Gastrocnemius medialis (tissue), 4 donors: ENCODE measurements around the gene LIN52. TPM values are rescaled to one million over a fixed set of nuclear protein-coding genes. Genes with fewer than 3 reads are reported as not detected.

Experiments used
- ATAC-seq, 2 donors: fragments of 150-250 bp; one replicate each; pipeline ENCODE4 v1.9.1; 2016
- DNase-seq, 2 donors: peaks; one replicate each; pipeline ENCODE4 v3.0.0-alpha.2; 2019
- H3K27ac ChIP-seq, 4 donors: fragments of 200-600 bp; sonication (generic); 1 replicate in 1 of 4; 2 replicates in 3 of 4; pipeline ENCODE4 v1.5.1; 2016 to 2018; ENCODE audit warnings: mild to moderate bottlenecking in 2 of 4, moderate library complexity in 1 of 4
- H3K27me3 ChIP-seq, 3 donors: fragments of 200-600 bp; sonication (generic) in 2 of 3; 1 replicate in 1 of 3; 2 replicates in 2 of 3; pipeline versions ENCODE4 v1.5.1 to v1.6.0; 2016 to 2019; ENCODE audit warnings: mild to moderate bottlenecking in 1 of 3, moderate library complexity in 1 of 3
- H3K36me3 ChIP-seq, 2 donors: fragments of 200-600 bp; sonication (generic) in 1 of 2; one replicate each; pipeline ENCODE4 v1.5.1; 2017 to 2018
- H3K4me1 ChIP-seq, 2 donors: fragments of 200-600 bp; sonication (generic) in 1 of 2; one replicate each; pipeline ENCODE4 v1.5.1; 2016 to 2017; ENCODE audit warnings: mild to moderate bottlenecking in 2 of 2
- H3K4me3 ChIP-seq, 4 donors: fragments of 200-600 bp; sonication (generic) in 3 of 4; 1 replicate in 1 of 4; 2 replicates in 3 of 4; pipeline ENCODE4 v1.5.1; 2016 to 2019; ENCODE audit warnings: mild to moderate bottlenecking in 2 of 4
- H3K9me3 ChIP-seq, 3 donors: fragments of 200-600 bp; sonication (generic) in 2 of 3; 1 replicate in 1 of 3; 2 replicates in 2 of 3; pipeline ENCODE4 v1.5.1; 2016 to 2019
- CTCF ChIP-seq, 5 experiments: fragments of 450-650 bp in 3 of 5; fragments of 200-600 bp in 2 of 5; sonication (generic) in 2 of 5; IDR thresholded peaks in 4 of 5; conservative IDR thresholded peaks in 1 of 5; 1 replicate in 4 of 5; 2 replicates in 1 of 5; pipeline ENCODE4 v1.5.1; 2016 to 2019; ENCODE audit warnings: antibody characterized with exemption in 5 of 5, mild to moderate bottlenecking in 3 of 5, moderate library complexity in 3 of 5
- POLR2A ChIP-seq, 2 donors: fragments of 450-650 bp; IDR thresholded peaks; one replicate each; pipeline ENCODE4 v1.6.1; 2017; ENCODE audit warnings: antibody characterized with exemption in 2 of 2, mild to moderate bottlenecking in 2 of 2, moderate library complexity in 2 of 2
- in situ Hi-C, 4 donors: fragments of 200-750 bp; cut with MboI; loops; one replicate each; pipeline versions ENCODE4 v1.15.0 to v1.8.0; 2017; ENCODE audit warnings: low sequenced_read_pairs in 4 of 4
- intact Hi-C: fragments of 100-400 bp; cut with DNase I; formaldehyde crosslinking; loops from one replicate; pipeline ENCODE4 v1.15.1; 2023; ENCODE audit warnings: low total_unique reads
- total RNA-seq, 4 donors: library from RNA; depleted of rRNA; stranded (reverse); fragments of >200 nt; gene quantifications; one replicate each; pipeline versions ENCODE4 v1.1.0 to v1.2.3, GENCODE V29; 2016

The LIN52 gene
- total RNA-seq, 4 donors from 2014 or later, result 3.4 to 5.6 (median 4.3) TPM

GRCh38 chr14:74144789-74145188 lies 60.0 kb downstream of the LIN52 start:
- in situ Hi-C loops, result no loop called here
- no peak for TF ChIP-seq CTCF (IDR thresholded peaks at IDR 0.05 in 4 of 5, conservative IDR thresholded peaks at IDR 0.05 in 1 of 5)
- no peaks in the 10 kb centered on the region for H3K9me3 ChIP-seq
- no peak for ATAC-seq
- H3K4me3 ChIP-seq, result no peak overlapping the region
- intact Hi-C loops, result no loop called here
- peaks cover 14 to 30% of the 10 kb centered on the region in 2 donors for H3K4me1 ChIP-seq
- DNase-seq, result no peak
- no peak overlapping the region for H3K27ac ChIP-seq
- no peaks in the 10 kb centered on the region for H3K27me3 ChIP-seq
- no peaks in the 10 kb centered on the region for H3K36me3 ChIP-seq

GRCh38 chr14:74147571-74147970 lies 62.8 kb downstream of the LIN52 start:
- DNase-seq, result no peak
- Histone ChIP-seq H3K36me3 (no peaks in the 10 kb centered on the region), H3K27ac (no peak overlapping the region), H3K27me3 (no peaks in the 10 kb centered on the region), H3K4me3 (no peak overlapping the region), H3K4me1 (peaks cover 0 to 4% of the 10 kb centered on the region in 2 donors), H3K9me3 (no peaks in the 10 kb centered on the region)
- intact Hi-C loops (no loop called here), in situ Hi-C loops (no loop called here)
- ATAC-seq, result no peak
- TF ChIP-seq CTCF (IDR thresholded peaks at IDR 0.05 in 4 of 5, conservative IDR thresholded peaks at IDR 0.05 in 1 of 5), result no peak
- TF ChIP-seq POLR2A (IDR thresholded peaks at IDR 0.05), result no peak

GRCh38 chr14:74148705-74149104 lies 63.9 kb downstream of the LIN52 start:
- TF ChIP-seq POLR2A (IDR thresholded peaks at IDR 0.05) (no peak), CTCF (IDR thresholded peaks at IDR 0.05 in 4 of 5, conservative IDR thresholded peaks at IDR 0.05 in 1 of 5) (no peak)
- ATAC-seq (no peak), DNase-seq (no peak)
- Histone ChIP-seq H3K4me1 (no peaks in the 10 kb centered on the region), H3K27ac (no peak overlapping the region), H3K9me3 (no peaks in the 10 kb centered on the region), H3K4me3 (no peak overlapping the region), H3K36me3 (no peaks in the 10 kb centered on the region), H3K27me3 (no peaks in the 10 kb centered on the region)
- intact Hi-C loops, result no loop called here
- in situ Hi-C loops, result no loop called here

- Histone ChIP-seq H3K36me3 (no peaks in the 10 kb centered on the region), H3K27me3 (no peaks in the 10 kb centered on the region), H3K27ac (no peak overlapping the region), H3K9me3 (no peaks in the 10 kb centered on the region), H3K4me1 (no peaks in the 10 kb centered on the region), H3K4me3 (no peak overlapping the region)
- ATAC-seq (no peak), DNase-seq (no peak)
- in situ Hi-C loops, result no loop called here
- TF ChIP-seq CTCF (IDR thresholded peaks at IDR 0.05 in 4 of 5, conservative IDR thresholded peaks at IDR 0.05 in 1 of 5), result no peak
- no peak for TF ChIP-seq POLR2A (IDR thresholded peaks at IDR 0.05)
- intact Hi-C loops, result no loop called here
Observed at GRCh38 chr14:74155287-74155686, 70.5 kb downstream of the LIN52 start.

- Histone ChIP-seq H3K27ac (no peak overlapping the region), H3K4me3 (no peak overlapping the region), H3K27me3 (no peaks in the 10 kb centered on the region), H3K4me1 (no peaks in the 10 kb centered on the region), H3K9me3 (no peaks in the 10 kb centered on the region), H3K36me3 (no peaks in the 10 kb centered on the region)
- ATAC-seq, result no peak
- in situ Hi-C loops, result no loop called here
- DNase-seq, result no peak
- TF ChIP-seq CTCF (IDR thresholded peaks at IDR 0.05 in 4 of 5, conservative IDR thresholded peaks at IDR 0.05 in 1 of 5) (no peak), POLR2A (IDR thresholded peaks at IDR 0.05) (no peak)
- intact Hi-C loops, result no loop called here
Observed at GRCh38 chr14:74155749-74156148, 71.0 kb downstream of the LIN52 start.
